Measurements from ENCODE around the gene TEX29. TPM values are rescaled to one million over a fixed set of nuclear protein-coding genes. Genes with fewer than 3 reads are reported as not detected.

TEX29 gene
- total RNA-seq, 1 experiment from 2014 or later, result 0.33 TPM

DNA sequence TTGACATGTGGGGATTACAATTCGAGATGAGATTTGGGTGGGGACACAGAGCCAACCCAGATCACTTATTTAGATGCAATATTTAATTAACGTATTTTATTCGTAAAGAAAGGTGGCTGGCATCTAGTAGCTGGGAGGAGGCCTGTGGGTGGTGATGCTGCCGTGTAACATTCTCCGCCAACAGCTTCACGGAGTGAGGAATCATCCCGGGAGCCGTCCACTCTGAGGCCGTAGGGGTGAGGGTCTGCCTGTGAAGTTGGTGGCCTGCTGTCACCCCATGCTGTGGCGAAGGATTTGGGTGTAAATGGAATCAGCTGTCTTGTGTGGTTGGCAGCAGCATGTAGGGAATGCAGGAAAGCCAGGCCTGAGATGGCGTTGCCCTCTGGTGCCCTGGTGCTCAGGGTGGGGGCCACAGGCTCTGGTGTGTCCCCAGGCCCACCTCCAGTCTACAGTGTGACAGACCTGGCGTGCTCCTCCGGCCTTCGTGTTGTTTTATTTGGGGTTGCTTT is 3.3 kb upstream of the TEX29 start:
- Histone ChIP-seq H3K4ac (ENCODE audit: low read depth, low read length) (no peak overlapping the region), H3K9me3 (ENCODE audit: control insufficient read depth, low read depth, low read length) (no peaks in the 10 kb centered on the region), H2BK120ac (ENCODE audit: low read depth, low read length, poor library complexity, severe bottlenecking) (no peak overlapping the region), H2BK5ac (ENCODE audit: insufficient read length, low read length) (no peak overlapping the region), H3K14ac (ENCODE audit: insufficient read depth, low read length) (no peak overlapping the region), H3K27me3 (ENCODE audit: insufficient read depth, low read length) (no peaks in the 10 kb centered on the region), H2BK12ac (ENCODE audit: insufficient read length, low read depth, low read length) (no peak overlapping the region), H3K23me2 (ENCODE audit: insufficient read length, low read depth, low read length, poor library complexity, severe bottlenecking) (no peaks in the 10 kb centered on the region), H4K20me1 (ENCODE audit: control insufficient read depth, insufficient read depth, insufficient read length) (no peaks in the 10 kb centered on the region), H3K23ac (ENCODE audit: insufficient read length, low read depth, low read length) (no peak overlapping the region), H3K79me1 (ENCODE audit: insufficient read depth, low read depth, low read length, poor library complexity, severe bottlenecking) (no peaks in the 10 kb centered on the region), H4K91ac (ENCODE audit: insufficient read length, low read depth, low read length) (no peak overlapping the region), H3K4me1 (ENCODE audit: insufficient read depth, low read length) (no peaks in the 10 kb centered on the region), H3K27ac (ENCODE audit: insufficient read length, low read depth, low read length) (no peak overlapping the region), H3K79me2 (ENCODE audit: insufficient read depth, low read length) (no peaks in the 10 kb centered on the region), H2AFZ (ENCODE audit: low read length) (no peak overlapping the region), H4K8ac (replicated peaks; ENCODE audit: insufficient read length, low read depth, low read length) (no peak overlapping the region), H4K5ac (ENCODE audit: insufficient read length, low read depth, low read length) (no peak overlapping the region), H2BK15ac (ENCODE audit: low read depth, low read length) (no peak overlapping the region), H3K4me2 (ENCODE audit: insufficient read depth, insufficient read length, low read length) (no peak overlapping the region), H3T11ph (ENCODE audit: low read length) (no peak overlapping the region), H3K56ac (ENCODE audit: insufficient read length, low read depth, low read length) (no peak overlapping the region), H3K18ac (ENCODE audit: insufficient read length, low read depth, low read length) (no peak overlapping the region), H3K9ac (ENCODE audit: extremely low read depth, insufficient read length, low read length) (no peak overlapping the region), H2BK20ac (ENCODE audit: low read depth, low read length, poor library complexity, severe bottlenecking) (no peak overlapping the region), H2AK5ac (ENCODE audit: insufficient read length, low read length) (no peak overlapping the region)
- Mint-ChIP-seq H3K9me3 (peaks cover 9 to 13% of the 10 kb centered on the region in 2 experiments; a peak in 3 of 5 replicates), H3K27me3 (ENCODE audit: low read depth) (no peaks in the 10 kb centered on the region), H3K4me1 (peaks cover 7 to 10% of the 10 kb centered on the region in 2 experiments), H3K27ac (no peak overlapping the region), H3K36me3 (ENCODE audit: insufficient read depth in 1 of 3, low read depth in 3 of 3) (peaks cover 10 to 13% (median 10%) of the 10 kb centered on the region in 3 experiments), H3K4me3 (no peak overlapping the region)
- no CpG with 5 or more reads among the region's 14 CpGs for WGBS (ENCODE audit: extremely low coverage, insufficient read length, low lambda C conversion rate)
- TF ChIP-seq, protein P1, sequence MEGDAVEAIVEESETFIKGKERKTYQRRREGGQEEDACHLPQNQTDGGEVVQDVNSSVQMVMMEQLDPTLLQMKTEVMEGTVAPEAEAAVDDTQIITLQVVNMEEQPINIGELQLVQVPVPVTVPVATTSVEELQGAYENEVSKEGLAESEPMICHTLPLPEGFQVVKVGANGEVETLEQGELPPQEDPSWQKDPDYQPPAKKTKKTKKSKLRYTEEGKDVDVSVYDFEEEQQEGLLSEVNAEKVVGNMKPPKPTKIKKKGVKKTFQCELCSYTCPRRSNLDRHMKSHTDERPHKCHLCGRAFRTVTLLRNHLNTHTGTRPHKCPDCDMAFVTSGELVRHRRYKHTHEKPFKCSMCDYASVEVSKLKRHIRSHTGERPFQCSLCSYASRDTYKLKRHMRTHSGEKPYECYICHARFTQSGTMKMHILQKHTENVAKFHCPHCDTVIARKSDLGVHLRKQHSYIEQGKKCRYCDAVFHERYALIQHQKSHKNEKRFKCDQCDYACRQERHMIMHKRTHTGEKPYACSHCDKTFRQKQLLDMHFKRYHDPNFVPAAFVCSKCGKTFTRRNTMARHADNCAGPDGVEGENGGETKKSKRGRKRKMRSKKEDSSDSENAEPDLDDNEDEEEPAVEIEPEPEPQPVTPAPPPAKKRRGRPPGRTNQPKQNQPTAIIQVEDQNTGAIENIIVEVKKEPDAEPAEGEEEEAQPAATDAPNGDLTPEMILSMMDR (conservative IDR thresholded peaks at IDR 0.05), result no peak
- no peak for DNase-seq
